ENCODE results near the gene PIK3C3. TPM values are rescaled to one million over a fixed set of nuclear protein-coding genes. Genes with fewer than 3 reads are reported as not detected.
A peak's percentile ranks its signal among the peaks of the same experiment; 100 is the strongest.

PIK3C3 gene
- total and polyA plus RNA-seq, 9 of the 15 experiments (the other 6 are each of a cell fraction or from before 2014, with no cell fraction given): 27.0 to 101 (median 42.9) TPM

DNA sequence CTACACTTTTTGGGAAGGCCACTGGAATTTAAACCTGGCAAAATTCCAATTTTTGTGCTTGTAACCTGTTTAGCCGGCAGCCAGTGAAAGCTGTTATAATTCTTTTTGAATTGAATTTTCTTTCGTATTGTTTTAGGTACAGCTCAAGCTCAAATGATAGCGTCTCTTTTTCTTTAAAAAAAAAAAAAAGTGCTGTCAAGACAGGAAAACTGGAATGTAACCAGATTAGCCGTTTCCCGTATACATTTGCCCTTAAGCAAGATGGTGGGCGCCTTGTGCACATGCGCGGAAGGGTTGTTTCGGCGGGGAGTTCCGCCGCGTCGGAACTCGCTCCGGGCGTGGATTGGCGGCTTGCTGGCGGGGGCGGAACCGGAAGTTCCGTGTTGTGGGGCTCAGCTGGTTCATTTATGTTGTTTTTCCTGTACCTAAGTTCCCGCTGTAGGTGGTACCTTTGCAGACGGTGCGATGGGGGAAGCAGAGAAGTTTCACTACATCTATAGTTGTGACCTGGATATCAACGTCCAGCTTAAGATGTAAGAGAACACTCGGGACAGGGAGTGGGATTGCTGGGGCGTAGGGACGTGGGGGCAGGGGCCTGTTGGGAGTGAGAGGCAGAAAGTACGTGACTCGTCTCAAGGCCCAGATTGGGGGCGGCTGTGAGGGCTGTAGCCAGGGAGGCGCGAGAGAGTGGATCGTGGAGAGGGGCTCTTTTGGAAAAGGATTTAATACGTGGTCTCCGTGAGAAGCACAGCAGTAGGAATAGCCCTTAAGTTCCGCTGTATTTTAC, at the start of gene PIK3C3 (continued):
- TF ChIP-seq TSC22D4 (tag; IDR thresholded peaks at IDR 0.05): no peak
- no peak for TF ChIP-seq ZNF77 (CRISPR knock-in tag; IDR thresholded peaks at IDR 0.05)
- TF ChIP-seq ZNF668 (CRISPR knock-in tag; IDR thresholded peaks at IDR 0.05): no peak
- TF ChIP-seq, protein P1, sequence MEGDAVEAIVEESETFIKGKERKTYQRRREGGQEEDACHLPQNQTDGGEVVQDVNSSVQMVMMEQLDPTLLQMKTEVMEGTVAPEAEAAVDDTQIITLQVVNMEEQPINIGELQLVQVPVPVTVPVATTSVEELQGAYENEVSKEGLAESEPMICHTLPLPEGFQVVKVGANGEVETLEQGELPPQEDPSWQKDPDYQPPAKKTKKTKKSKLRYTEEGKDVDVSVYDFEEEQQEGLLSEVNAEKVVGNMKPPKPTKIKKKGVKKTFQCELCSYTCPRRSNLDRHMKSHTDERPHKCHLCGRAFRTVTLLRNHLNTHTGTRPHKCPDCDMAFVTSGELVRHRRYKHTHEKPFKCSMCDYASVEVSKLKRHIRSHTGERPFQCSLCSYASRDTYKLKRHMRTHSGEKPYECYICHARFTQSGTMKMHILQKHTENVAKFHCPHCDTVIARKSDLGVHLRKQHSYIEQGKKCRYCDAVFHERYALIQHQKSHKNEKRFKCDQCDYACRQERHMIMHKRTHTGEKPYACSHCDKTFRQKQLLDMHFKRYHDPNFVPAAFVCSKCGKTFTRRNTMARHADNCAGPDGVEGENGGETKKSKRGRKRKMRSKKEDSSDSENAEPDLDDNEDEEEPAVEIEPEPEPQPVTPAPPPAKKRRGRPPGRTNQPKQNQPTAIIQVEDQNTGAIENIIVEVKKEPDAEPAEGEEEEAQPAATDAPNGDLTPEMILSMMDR (IDR thresholded peaks at IDR 0.05 in 2 of 3, conservative IDR thresholded peaks at IDR 0.05 in 1 of 3; ENCODE audit: insufficient read depth in 2 of 3, low read depth in 1 of 3, low read length in 3 of 3): no peak
- no peak for TF ChIP-seq TCFL5 (CRISPR knock-in tag; conservative IDR thresholded peaks at IDR 0.05)
- no peak for TF ChIP-seq TGIF2 (CRISPR knock-in tag; IDR thresholded peaks at IDR 0.05)
- peak; percentile 40; the same call in 1 of the 2 replicates for TF ChIP-seq L3MBTL2 (IDR thresholded peaks at IDR 0.05)
- TF ChIP-seq RNF219 (CRISPR knock-in tag; IDR thresholded peaks at IDR 0.05): no peak; the same call in 1 of the 2 replicates
- TF ChIP-seq MLX (CRISPR knock-in tag; conservative IDR thresholded peaks at IDR 0.05): no peak
- no peak for TF ChIP-seq SLC30A9 (CRISPR knock-in tag; IDR thresholded peaks at IDR 0.05)
- no peak for TF ChIP-seq NUFIP1 (IDR thresholded peaks at IDR 0.05; ENCODE audit: partially characterized antibody)
- TF ChIP-seq CLOCK (CRISPR knock-in tag; IDR thresholded peaks at IDR 0.05; ENCODE audit: borderline replicate concordance): no peak
- peak; percentile 87 for TF ChIP-seq EGR1 (conservative IDR thresholded peaks at IDR 0.05)
- no peak for TF ChIP-seq ZNF263 (CRISPR knock-in tag; IDR thresholded peaks at IDR 0.05; ENCODE audit: borderline replicate concordance)
- TF ChIP-seq CHD1 (IDR thresholded peaks at IDR 0.05; ENCODE audit: low read length): no peak
- TF ChIP-seq CREB1 (IDR thresholded peaks at IDR 0.05): peak; percentile 46; the same call in 1 of the 2 replicates
- peak; percentile 78 for TF ChIP-seq CREB1 (CRISPR knock-in tag; IDR thresholded peaks at IDR 0.05)
- no peak for TF ChIP-seq LCOR (CRISPR knock-in tag; IDR thresholded peaks at IDR 0.05)
- TF ChIP-seq, protein P2, sequence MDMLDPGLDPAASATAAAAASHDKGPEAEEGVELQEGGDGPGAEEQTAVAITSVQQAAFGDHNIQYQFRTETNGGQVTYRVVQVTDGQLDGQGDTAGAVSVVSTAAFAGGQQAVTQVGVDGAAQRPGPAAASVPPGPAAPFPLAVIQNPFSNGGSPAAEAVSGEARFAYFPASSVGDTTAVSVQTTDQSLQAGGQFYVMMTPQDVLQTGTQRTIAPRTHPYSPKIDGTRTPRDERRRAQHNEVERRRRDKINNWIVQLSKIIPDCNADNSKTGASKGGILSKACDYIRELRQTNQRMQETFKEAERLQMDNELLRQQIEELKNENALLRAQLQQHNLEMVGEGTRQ (CRISPR knock-in tag; IDR thresholded peaks at IDR 0.05): peak; percentile 10; the same call in 1 of the 2 replicates
- no peak for TF ChIP-seq ZNF12 (CRISPR knock-in tag; IDR thresholded peaks at IDR 0.05)
